ENCODE measurements around the gene CADPS.

CADPS gene

DNA sequence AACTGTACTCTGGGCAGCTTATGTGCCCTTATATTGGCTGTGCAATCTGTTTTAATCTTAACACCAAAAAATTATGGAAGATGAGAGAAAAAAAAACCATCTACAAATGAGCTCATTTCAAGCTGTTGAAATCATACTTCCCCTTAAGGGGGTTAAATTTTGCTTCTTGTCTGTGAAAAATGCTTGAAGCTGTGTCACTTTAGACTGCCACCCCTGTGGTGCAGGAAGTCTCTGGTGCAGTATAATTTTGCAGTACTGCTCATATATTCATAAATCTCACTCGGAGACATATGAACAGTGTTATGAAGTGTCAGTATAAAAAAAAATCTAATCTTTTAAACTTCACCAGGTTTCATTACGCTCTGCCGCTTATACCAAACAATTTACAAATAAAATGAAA is 471.5 kb downstream of the CADPS start:
- in situ Hi-C loops (cut with HindIII; ENCODE audit: low pct_ligation_motif_present, low pct_unique_long_range_greater_than_20kb, low sequenced_read_pairs), result no loop called here

GRCh38 chr3:62392626-62393292 is 482.5 kb downstream of the CADPS start:
- in situ Hi-C loops (cut with HindIII; ENCODE audit: low pct_ligation_motif_present, low pct_unique_long_range_greater_than_20kb, low sequenced_read_pairs), result no loop called here
- DNase-seq, result no peak

More for the DNA sequence above, 471.5 kb downstream of the CADPS start:
- DNase-seq, result no peak

DNA sequence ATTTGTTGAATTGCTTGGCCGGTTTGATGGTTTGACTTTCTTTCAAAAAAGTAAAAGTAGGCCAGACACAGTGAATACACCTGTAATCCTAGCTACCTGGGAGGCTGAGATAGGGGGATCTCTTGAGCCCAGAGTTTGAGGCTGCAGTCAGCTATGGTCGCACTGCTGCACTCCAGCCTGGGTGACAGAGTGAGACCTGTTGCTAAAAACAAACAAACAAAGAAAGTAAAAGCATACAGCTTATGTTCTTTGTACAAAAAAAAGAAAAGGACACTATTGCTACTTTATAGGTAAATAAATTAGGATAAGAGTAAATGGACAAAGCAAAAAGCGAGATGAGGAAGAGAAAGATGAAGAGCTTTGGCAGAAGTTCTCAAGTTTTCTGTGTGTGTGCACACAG is 488.0 kb downstream of the CADPS start:
- in situ Hi-C loops (cut with HindIII; ENCODE audit: low pct_ligation_motif_present, low pct_unique_long_range_greater_than_20kb, low sequenced_read_pairs), result no loop called here
- no peak for DNase-seq

- in situ Hi-C loops (cut with HindIII; ENCODE audit: low pct_ligation_motif_present, low pct_unique_long_range_greater_than_20kb, low sequenced_read_pairs), result no loop called here
- DNase-seq, result no peak
These were observed 495.9 kb downstream of the CADPS start for GRCh38 chr3:62379321-62379798.

- DNase-seq, result no peak
- in situ Hi-C loops (cut with HindIII; ENCODE audit: low pct_ligation_motif_present, low pct_unique_long_range_greater_than_20kb, low sequenced_read_pairs), result no loop called here
These were observed 496.3 kb downstream of the CADPS start for GRCh38 chr3:62378921-62379320.

DNA sequence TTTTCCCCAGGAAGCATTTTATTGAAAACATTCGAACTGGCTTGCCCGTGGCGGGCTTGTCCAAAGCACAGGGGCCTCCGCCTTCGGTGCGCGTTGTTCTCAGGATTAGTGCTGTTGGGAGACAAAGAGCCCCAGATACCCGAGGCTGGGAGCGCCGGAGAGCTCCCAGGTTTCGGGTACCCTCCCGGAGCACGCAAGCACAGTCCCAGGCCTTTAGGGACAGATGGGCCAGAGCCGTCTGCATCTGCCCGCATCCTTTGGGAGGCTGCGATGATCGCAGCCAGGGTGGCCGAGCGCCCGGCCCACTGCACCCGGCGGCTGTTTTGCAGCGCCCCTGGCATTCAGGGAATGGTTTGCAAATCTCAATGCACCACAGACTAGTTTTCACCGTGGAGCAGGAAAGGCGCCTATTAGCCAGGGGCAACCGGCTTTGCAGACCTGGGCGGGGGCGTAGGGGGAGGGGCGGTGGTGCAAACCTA is 496.9 kb downstream of the CADPS start:
- in situ Hi-C loops (cut with HindIII; ENCODE audit: low pct_ligation_motif_present, low pct_unique_long_range_greater_than_20kb, low sequenced_read_pairs), result no loop called here
- DNase-seq, result no peak

DNA sequence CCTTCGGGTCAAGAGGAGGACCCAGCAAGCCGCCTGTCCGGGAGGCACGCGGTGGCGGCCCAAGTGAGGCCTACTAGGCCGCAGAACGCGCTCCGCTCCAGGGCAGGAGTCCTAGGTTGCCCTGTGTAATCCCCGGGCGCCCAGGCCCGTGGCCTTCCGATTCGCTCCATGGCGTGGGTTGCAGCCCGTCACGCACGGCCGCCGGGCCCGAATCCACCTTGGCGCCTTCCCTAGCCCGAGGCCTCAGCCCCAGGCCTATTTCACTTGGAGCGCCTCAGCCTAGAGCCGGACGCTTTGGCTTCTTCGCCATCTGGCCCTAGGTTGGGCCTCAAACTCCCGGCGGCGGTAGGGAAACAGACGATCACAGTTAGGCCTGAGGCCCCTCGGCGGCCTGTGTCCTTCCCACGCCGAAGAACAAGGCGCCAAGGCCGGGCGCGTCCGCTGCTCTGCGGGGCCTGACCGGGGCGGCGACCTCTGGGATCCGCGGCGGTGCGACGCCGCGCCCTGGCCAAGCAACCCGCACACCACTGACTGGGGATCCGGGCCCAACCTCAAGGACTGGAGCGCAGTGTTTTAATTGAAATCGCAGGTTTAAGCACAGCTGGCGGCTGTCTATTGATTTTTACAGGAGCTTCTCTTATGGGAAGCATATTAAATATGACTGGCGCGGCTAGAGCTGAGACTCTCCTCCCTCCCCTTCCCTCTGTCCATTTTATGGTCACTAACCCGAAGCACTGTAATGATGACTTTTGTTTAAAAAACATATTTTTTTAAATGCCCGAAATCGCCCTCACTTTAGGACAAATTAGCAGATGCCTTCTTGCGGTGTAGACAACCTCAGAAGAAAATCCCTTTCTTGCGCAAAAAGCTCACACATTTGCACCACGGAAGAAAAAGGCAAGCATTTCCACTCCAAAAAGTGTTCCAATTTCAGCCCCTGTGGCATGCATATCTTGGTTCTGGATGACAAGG is 498.0 kb downstream of the CADPS start:
- DNase-seq, result no peak
- in situ Hi-C loops (cut with HindIII; ENCODE audit: low pct_ligation_motif_present, low pct_unique_long_range_greater_than_20kb, low sequenced_read_pairs), result no loop called here

DNA sequence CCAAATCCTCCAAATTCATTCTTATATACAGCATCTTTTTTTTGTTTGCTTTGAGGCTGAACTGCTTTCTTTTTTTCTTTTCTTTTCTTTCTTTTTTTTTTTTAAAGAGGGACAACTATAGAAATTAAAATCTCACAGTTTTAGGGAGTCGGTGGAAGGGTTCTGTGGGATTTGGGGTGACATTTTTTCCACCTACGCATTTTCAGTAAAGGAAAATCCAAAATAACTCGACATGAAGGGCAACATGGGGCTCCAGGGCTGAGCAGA is 498.8 kb downstream of the CADPS start:
- no peak for DNase-seq
- in situ Hi-C loops (cut with HindIII; ENCODE audit: low pct_ligation_motif_present, low pct_unique_long_range_greater_than_20kb, low sequenced_read_pairs), result no loop called here

DNA sequence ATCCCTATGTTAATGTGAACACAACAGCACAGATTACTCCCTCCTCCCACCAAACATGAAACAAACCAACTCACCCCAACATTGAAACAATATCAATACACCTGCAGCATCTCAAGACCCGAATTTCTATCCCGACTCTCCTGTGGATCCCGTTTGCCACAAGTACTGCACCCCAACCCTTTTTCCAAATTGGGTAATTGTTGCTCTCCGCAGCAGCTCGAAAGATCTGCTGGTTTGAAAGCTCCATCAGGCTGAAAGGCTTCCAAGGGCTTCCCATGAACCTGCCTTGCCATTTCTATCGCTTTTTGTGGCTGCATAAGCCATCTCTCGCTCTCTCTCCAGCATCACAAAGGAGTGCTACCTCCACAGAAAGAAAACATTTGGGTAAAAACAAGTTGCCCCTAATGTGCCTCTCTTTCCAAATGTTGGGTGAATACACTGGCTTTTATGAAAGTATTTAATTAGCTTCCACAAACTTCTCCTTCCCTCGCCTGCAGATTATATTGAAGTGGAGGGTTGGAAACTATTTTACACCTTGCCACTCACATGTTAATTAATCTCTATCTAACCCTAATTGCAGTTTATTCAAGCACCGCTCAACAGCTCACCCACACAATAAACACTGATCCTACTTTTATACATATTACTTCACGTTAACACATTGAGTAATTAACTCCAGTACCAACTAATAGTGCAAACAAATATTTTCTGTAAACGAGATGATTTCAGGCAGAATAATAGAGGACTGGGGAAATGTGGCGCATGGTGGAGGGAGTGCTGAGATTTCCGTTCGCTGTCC is 499.4 kb downstream of the CADPS start:
- no peak for DNase-seq
- in situ Hi-C loops (cut with HindIII; ENCODE audit: low pct_ligation_motif_present, low pct_unique_long_range_greater_than_20kb, low sequenced_read_pairs), result no loop called here

DNA sequence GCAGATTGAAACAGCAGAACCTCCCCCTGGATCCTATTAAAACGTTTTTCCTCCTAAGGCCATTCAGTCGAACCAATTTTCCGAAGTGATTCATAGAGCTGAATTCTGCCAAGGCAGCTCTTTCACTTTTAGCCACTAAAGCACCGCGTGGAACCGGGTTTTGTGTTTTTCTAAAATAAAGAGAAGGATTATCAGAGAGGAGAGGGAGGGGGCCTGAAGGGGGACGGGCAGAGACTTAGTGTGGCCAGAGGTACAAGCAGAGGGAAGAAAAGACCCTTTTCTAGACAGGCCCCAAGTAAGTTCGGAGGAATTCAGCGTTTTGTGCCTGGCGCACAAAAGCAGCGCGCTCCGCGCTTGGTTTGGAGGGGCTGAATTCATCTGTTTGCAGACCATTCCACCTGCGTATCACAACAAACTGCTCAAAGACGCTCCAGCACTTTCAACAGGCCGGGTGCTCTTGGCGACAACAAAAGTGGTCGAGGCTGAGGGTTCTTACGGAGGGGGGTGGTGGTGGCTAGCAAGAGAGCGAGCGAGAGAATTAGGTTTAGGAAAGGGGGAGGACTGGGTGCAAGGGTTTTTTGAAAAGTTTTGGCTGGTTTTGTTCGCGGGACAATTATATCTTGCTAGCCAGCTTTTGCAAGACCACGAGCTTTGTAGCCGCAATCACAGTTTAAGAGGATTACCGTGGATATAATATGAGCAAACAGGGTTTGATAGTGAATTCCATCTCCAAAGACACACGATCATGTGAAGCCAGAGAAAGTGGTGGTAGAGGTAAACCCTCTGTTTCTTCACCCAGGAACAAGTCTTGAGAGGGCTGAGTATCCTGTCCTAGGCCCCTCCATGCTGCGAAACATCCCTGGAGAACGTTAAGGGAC is 500.6 kb downstream of the CADPS start:
- in situ Hi-C loops (cut with HindIII; ENCODE audit: low pct_ligation_motif_present, low pct_unique_long_range_greater_than_20kb, low sequenced_read_pairs), result no loop called here
- DNase-seq, result peak; percentile 5

DNA sequence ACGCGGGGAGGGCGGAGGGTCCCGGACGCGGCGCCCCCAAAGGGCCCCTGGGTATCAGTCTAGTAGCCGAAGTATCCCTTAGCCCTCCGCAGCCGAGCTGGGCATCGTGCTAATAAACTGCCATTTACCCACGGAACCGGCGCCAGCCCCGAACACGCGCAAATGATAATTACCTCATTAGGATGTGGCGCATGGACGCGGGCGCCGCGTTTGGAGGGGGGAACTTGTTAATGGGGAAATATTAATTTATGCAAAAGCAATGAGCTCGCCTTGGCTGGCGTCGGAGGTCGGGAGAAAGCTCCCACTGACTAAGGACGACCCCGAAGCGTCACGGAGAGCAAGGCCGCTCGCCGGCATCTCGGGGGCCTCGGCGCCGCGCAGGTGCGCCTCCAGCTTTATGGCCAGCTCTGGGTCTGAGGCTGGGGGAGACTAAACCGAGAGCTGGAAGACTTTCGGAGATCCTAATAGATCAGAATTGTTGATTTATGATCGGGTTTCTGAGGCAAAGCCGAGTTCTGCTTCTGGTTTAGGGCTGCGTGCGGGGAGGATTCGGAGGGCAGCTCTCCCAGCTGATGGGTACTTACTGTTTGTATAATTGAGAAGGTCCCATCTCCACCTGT is 501.4 kb downstream of the CADPS start:
- in situ Hi-C loops (cut with HindIII; ENCODE audit: low pct_ligation_motif_present, low pct_unique_long_range_greater_than_20kb, low sequenced_read_pairs), result no loop called here
- no peak for DNase-seq

DNA sequence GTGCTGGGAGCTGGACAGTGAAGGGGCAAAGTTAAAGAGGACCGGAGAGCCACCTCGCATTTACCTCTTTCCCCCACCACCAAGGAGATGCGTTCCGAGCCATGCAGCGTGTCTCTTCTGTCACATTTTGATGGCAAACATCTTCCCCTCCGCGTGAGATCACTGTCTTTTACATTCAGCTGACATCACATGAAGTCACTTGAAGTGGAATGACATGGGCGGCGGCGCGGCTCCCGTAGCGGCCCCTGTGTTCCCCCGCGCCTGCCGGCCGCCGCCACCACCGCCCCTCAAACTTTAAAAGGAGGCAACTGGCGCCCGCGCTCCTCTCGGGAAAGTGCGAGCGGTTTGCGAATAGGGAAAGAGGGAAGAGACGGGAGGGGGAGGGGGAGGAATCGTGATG is 502.0 kb downstream of the CADPS start, which contains the start of gene FEZF2:
TSS of gene FEZF2 (minus strand) at position 336 of the 400 bp plus-strand sequence. CDS start 682 bp downstream, outside the sequence.
- in situ Hi-C loops (cut with HindIII; ENCODE audit: low pct_ligation_motif_present, low pct_unique_long_range_greater_than_20kb, low sequenced_read_pairs), result no loop called here
- no peak for DNase-seq

GRCh38 chr3:62372621-62373041 is 502.6 kb downstream of the CADPS start:
- DNase-seq, result no peak
- in situ Hi-C loops (cut with HindIII; ENCODE audit: low pct_ligation_motif_present, low pct_unique_long_range_greater_than_20kb, low sequenced_read_pairs), result no loop called here

DNA sequence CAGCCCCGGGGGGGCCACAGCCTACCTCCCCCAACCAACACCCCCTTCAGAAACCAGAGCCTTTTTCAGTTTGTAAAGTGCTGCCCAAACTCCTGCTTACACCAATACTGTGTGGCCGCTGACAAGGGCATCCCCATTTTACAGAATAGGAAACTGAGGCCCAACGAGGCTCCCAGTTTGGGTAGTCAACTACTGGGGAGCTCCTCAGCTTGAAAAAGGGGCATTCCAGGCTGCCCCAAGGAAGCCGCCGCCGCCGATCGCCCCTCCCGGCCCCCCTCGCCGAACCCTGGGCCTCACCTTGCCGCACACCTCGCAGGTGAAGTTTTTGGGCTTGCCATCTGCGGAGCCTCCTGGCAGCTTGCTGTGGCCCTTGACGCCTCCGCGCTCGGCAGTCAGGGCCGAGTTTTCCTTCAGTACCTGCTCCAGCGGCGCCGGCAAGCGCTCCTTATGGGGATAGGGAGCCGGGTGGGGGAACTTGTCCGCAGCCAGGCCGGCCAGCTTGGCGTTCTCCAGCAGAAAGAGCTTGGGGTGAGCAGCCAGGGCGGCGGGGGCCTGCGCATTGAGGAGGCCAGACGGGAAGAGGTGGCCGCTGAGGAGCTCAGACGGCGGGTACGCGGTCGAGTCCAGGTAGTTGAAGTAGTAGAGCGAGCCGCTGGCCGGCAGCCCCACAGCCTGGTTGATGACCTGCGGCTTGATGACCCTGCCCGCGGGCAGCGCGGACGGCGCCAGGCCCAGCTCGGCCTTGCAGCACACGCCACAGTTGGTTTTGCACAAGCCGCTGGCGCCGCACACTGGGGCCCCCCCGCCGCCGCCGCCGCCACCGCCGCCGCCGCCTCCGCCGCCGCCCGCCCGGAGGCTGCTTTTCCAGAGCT is 503.3 kb downstream of the CADPS start:
- in situ Hi-C loops (cut with HindIII; ENCODE audit: low pct_ligation_motif_present, low pct_unique_long_range_greater_than_20kb, low sequenced_read_pairs), result no loop called here
- DNase-seq, result no peak

GRCh38 chr3:62370858-62371719 is 504.1 kb downstream of the CADPS start:
- in situ Hi-C loops (cut with HindIII; ENCODE audit: low pct_ligation_motif_present, low pct_unique_long_range_greater_than_20kb, low sequenced_read_pairs), result no loop called here
- DNase-seq, result no peak

Measured in ACHN (cell line).